ENCODE measurements around the gene HBG1. TPM values are rescaled to one million over a fixed set of nuclear protein-coding genes. Genes with fewer than 3 reads are reported as not detected.

HBG1 gene
- total RNA-seq, 1 donor from 2014 or later = not detected

- Mint-ChIP-seq H3K27me3 (ENCODE audit: low read depth) (peaks cover 11% of the 10 kb centered on the region), H3K9me3 (no peaks in the 10 kb centered on the region), H3K36me3 (ENCODE audit: low read depth) (no peaks in the 10 kb centered on the region), H3K27ac (ENCODE audit: unreplicated experiment) (no peak overlapping the region), H3K4me1 (no peaks in the 10 kb centered on the region), H3K4me3 (no peak overlapping the region)
- no peak for DNase-seq (ENCODE audit: low read depth, low spot score)
- TF ChIP-seq CTCF (conservative IDR thresholded peaks at IDR 0.05) = no peak
Observed at GRCh38 chr11:5242208-5242607, 7.4 kb downstream of the HBG1 start.

GRCh38 chr11:5241458-5241857, 8.2 kb downstream of the HBG1 start:
- H3K4me3 Mint-ChIP-seq = no peak overlapping the region
- no peak for TF ChIP-seq CTCF (conservative IDR thresholded peaks at IDR 0.05)
- no peaks in the 10 kb centered on the region for H3K9me3 Mint-ChIP-seq
- H3K27me3 Mint-ChIP-seq (ENCODE audit: low read depth) = peaks cover 12% of the 10 kb centered on the region
- H3K36me3 Mint-ChIP-seq (ENCODE audit: low read depth) = no peaks in the 10 kb centered on the region
- DNase-seq (ENCODE audit: low read depth, low spot score) = no peak
- no peaks in the 10 kb centered on the region for H3K4me1 Mint-ChIP-seq
- no peak overlapping the region for H3K27ac Mint-ChIP-seq (ENCODE audit: unreplicated experiment)

DNA sequence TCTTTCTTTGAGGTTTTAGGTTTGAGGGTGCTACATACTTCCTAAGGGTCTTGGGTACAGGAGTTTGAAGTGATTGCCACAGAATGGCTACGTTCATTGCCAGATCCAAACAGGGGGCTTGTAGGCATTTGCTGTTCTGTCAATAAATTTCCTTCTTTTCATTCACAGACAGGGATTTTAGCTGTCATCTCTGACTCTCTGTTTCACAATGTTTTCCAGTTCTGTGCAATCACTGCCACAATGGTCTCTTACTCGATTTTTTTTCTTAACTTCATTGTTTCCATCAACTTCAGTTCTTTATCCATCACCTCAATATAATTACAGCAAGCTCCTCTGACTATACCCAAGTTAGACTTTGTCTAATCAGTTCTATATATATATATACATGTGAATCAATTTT, 9.2 kb downstream of the HBG1 start:
- H3K9me3 Mint-ChIP-seq = no peaks in the 10 kb centered on the region
- H3K27ac Mint-ChIP-seq (ENCODE audit: unreplicated experiment) = no peak overlapping the region
- no peak overlapping the region for H3K4me3 Mint-ChIP-seq
- H3K4me1 Mint-ChIP-seq = no peaks in the 10 kb centered on the region
- H3K36me3 Mint-ChIP-seq (ENCODE audit: low read depth) = no peaks in the 10 kb centered on the region
- H3K27me3 Mint-ChIP-seq (ENCODE audit: low read depth) = peaks cover 16% of the 10 kb centered on the region
- DNase-seq (ENCODE audit: low read depth, low spot score) = no peak
- no peak for TF ChIP-seq CTCF (conservative IDR thresholded peaks at IDR 0.05)

- no peaks in the 10 kb centered on the region for H3K36me3 Mint-ChIP-seq (ENCODE audit: low read depth)
- no peak overlapping the region for H3K27ac Mint-ChIP-seq (ENCODE audit: unreplicated experiment)
- H3K4me1 Mint-ChIP-seq = no peaks in the 10 kb centered on the region
- H3K9me3 Mint-ChIP-seq = no peaks in the 10 kb centered on the region
- no peak overlapping the region for H3K4me3 Mint-ChIP-seq
- TF ChIP-seq CTCF (conservative IDR thresholded peaks at IDR 0.05) = no peak
- peaks cover 20% of the 10 kb centered on the region for H3K27me3 Mint-ChIP-seq (ENCODE audit: low read depth)
- DNase-seq (ENCODE audit: low read depth, low spot score) = no peak
Observed at GRCh38 chr11:5240056-5240455, 9.6 kb downstream of the HBG1 start.

DNA sequence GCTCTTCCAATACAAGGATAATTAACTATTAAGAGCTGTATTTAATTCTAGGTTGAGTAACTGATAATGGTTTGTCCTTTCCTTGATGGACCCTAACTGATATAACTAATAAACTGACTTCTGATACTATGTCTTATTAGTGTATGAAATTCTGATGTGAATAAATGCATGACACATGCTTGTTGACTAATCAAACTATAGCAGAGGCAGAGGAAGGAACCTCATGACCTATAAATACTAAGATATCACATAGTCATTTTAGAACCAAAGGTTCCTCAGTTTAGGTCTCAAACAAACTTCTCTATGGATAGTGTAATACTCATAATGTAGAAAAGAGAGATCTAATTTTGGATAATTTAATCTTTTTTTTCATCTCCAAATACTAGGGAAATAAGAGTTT, 10.6 kb downstream of the HBG1 start:
- Mint-ChIP-seq H3K9me3 (no peaks in the 10 kb centered on the region), H3K27me3 (ENCODE audit: low read depth) (peaks cover 20% of the 10 kb centered on the region), H3K27ac (ENCODE audit: unreplicated experiment) (no peak overlapping the region), H3K4me1 (no peaks in the 10 kb centered on the region), H3K4me3 (no peak overlapping the region), H3K36me3 (ENCODE audit: low read depth) (no peaks in the 10 kb centered on the region)
- DNase-seq (ENCODE audit: low read depth, low spot score) = no peak
- no peak for TF ChIP-seq CTCF (conservative IDR thresholded peaks at IDR 0.05)

GRCh38 chr11:5238486-5238885, 11.2 kb downstream of the HBG1 start:
- H3K27ac Mint-ChIP-seq (ENCODE audit: unreplicated experiment) = no peak overlapping the region
- TF ChIP-seq CTCF (conservative IDR thresholded peaks at IDR 0.05) = no peak
- H3K4me3 Mint-ChIP-seq = no peak overlapping the region
- H3K36me3 Mint-ChIP-seq (ENCODE audit: low read depth) = no peaks in the 10 kb centered on the region
- peaks cover 20% of the 10 kb centered on the region for H3K27me3 Mint-ChIP-seq (ENCODE audit: low read depth)
- H3K9me3 Mint-ChIP-seq = no peaks in the 10 kb centered on the region
- no peak for DNase-seq (ENCODE audit: low read depth, low spot score)
- no peaks in the 10 kb centered on the region for H3K4me1 Mint-ChIP-seq

Data from neural crest cell (in vitro differentiated cells).